ENCODE results near the gene SRGAP1.
"Not testable (repeated sequence)": the region's sequence is repeated elsewhere in the genome, so short reads cannot be mapped to it uniquely, and the experiment has no call there.

SRGAP1 gene

GRCh38 chr12:63842750-63843149 is 1.8 kb upstream of the SRGAP1 start:
- H3K9me3 ChIP-seq (ENCODE audit: control insufficient read depth, low read length); H3K4me1 ChIP-seq (ENCODE audit: control insufficient read depth, insufficient read depth, low read length); H3K27me3 ChIP-seq (ENCODE audit: control insufficient read depth, insufficient read depth, low read length); H3K9ac ChIP-seq (ENCODE audit: low read length); H3K4me3 ChIP-seq (ENCODE audit: low read length); H3K36me3 ChIP-seq (ENCODE audit: control insufficient read depth, insufficient read depth, low read length): not testable (repeated sequence)

- no peaks in the 10 kb centered on the region for H3K36me3 ChIP-seq (ENCODE audit: control insufficient read depth, insufficient read depth, low read length)
- H3K4me1 ChIP-seq (ENCODE audit: control insufficient read depth, insufficient read depth, low read length), result peaks cover 7% of the 10 kb centered on the region
- H3K4me3 ChIP-seq (ENCODE audit: low read length), result peak overlapping the region; percentile 85
- no peaks in the 10 kb centered on the region for H3K9me3 ChIP-seq (ENCODE audit: control insufficient read depth, low read length)
- H3K27me3 ChIP-seq (ENCODE audit: control insufficient read depth, insufficient read depth, low read length), result no peaks in the 10 kb centered on the region
- H3K9ac ChIP-seq (ENCODE audit: low read length), result peak overlapping the region; percentile 85
These were observed 1.2 kb upstream of the SRGAP1 start for GRCh38 chr12:63843254-63843720.

GRCh38 chr12:63843721-63844390 is 644 bp upstream of the SRGAP1 start:
- Histone ChIP-seq H3K9ac (ENCODE audit: low read length) (peak overlapping the region; percentile 85), H3K9me3 (ENCODE audit: control insufficient read depth, low read length) (no peaks in the 10 kb centered on the region), H3K27me3 (ENCODE audit: control insufficient read depth, insufficient read depth, low read length) (no peaks in the 10 kb centered on the region), H3K4me3 (ENCODE audit: low read length) (peak overlapping the region; percentile 85), H3K4me1 (ENCODE audit: control insufficient read depth, insufficient read depth, low read length) (peaks cover 7% of the 10 kb centered on the region), H3K36me3 (ENCODE audit: control insufficient read depth, insufficient read depth, low read length) (no peaks in the 10 kb centered on the region)

GRCh38 chr12:63845726-63846125 is 1.2 kb downstream of the SRGAP1 start:
- H3K36me3 ChIP-seq (ENCODE audit: control insufficient read depth, insufficient read depth, low read length), result no peaks in the 10 kb centered on the region
- H3K9ac ChIP-seq (ENCODE audit: low read length), result peak overlapping the region; percentile 85
- no peak overlapping the region for H3K4me3 ChIP-seq (ENCODE audit: low read length)
- H3K27me3 ChIP-seq (ENCODE audit: control insufficient read depth, insufficient read depth, low read length), result no peaks in the 10 kb centered on the region
- no peaks in the 10 kb centered on the region for H3K9me3 ChIP-seq (ENCODE audit: control insufficient read depth, low read length)
- H3K4me1 ChIP-seq (ENCODE audit: control insufficient read depth, insufficient read depth, low read length), result peaks cover 7% of the 10 kb centered on the region

GRCh38 chr12:63846238-63846967 is 1.9 kb downstream of the SRGAP1 start:
- Histone ChIP-seq H3K4me1 (ENCODE audit: control insufficient read depth, insufficient read depth, low read length) (peaks cover 7% of the 10 kb centered on the region), H3K9ac (ENCODE audit: low read length) (peak overlapping the region; percentile 85), H3K9me3 (ENCODE audit: control insufficient read depth, low read length) (no peaks in the 10 kb centered on the region), H3K27me3 (ENCODE audit: control insufficient read depth, insufficient read depth, low read length) (no peaks in the 10 kb centered on the region), H3K36me3 (ENCODE audit: control insufficient read depth, insufficient read depth, low read length) (no peaks in the 10 kb centered on the region), H3K4me3 (ENCODE audit: low read length) (no peak overlapping the region)

- H3K4me1 ChIP-seq (ENCODE audit: control insufficient read depth, insufficient read depth, low read length), result peaks cover 7% of the 10 kb centered on the region
These were observed 4.0 kb downstream of the SRGAP1 start for GRCh38 chr12:63848450-63848849.

GRCh38 chr12:63849106-63849620 is 4.7 kb downstream of the SRGAP1 start:
- Histone ChIP-seq H3K9ac (ENCODE audit: low read length) (no peak overlapping the region), H3K27me3 (ENCODE audit: control insufficient read depth, insufficient read depth, low read length) (no peaks in the 10 kb centered on the region), H3K4me1 (ENCODE audit: control insufficient read depth, insufficient read depth, low read length) (peaks cover 7% of the 10 kb centered on the region), H3K36me3 (ENCODE audit: control insufficient read depth, insufficient read depth, low read length) (no peaks in the 10 kb centered on the region), H3K9me3 (ENCODE audit: control insufficient read depth, low read length) (no peaks in the 10 kb centered on the region), H3K4me3 (ENCODE audit: low read length) (no peak overlapping the region)

More at GRCh38 chr12:63848450-63848849, 4.0 kb downstream of the SRGAP1 start:
- H3K27me3 ChIP-seq (ENCODE audit: control insufficient read depth, insufficient read depth, low read length), result no peaks in the 10 kb centered on the region
- H3K4me3 ChIP-seq (ENCODE audit: low read length), result no peak overlapping the region
- no peak overlapping the region for H3K9ac ChIP-seq (ENCODE audit: low read length)
- no peaks in the 10 kb centered on the region for H3K9me3 ChIP-seq (ENCODE audit: control insufficient read depth, low read length)
- no peaks in the 10 kb centered on the region for H3K36me3 ChIP-seq (ENCODE audit: control insufficient read depth, insufficient read depth, low read length)

- H3K4me1 ChIP-seq (ENCODE audit: control insufficient read depth, insufficient read depth, low read length), result peaks cover 7% of the 10 kb centered on the region
- H3K36me3 ChIP-seq (ENCODE audit: control insufficient read depth, insufficient read depth, low read length), result no peaks in the 10 kb centered on the region
- no peaks in the 10 kb centered on the region for H3K27me3 ChIP-seq (ENCODE audit: control insufficient read depth, insufficient read depth, low read length)
- H3K9me3 ChIP-seq (ENCODE audit: control insufficient read depth, low read length), result no peaks in the 10 kb centered on the region
- no peak overlapping the region for H3K9ac ChIP-seq (ENCODE audit: low read length)
- no peak overlapping the region for H3K4me3 ChIP-seq (ENCODE audit: low read length)
These were observed 5.1 kb downstream of the SRGAP1 start for GRCh38 chr12:63849641-63850040.

- H3K9me3 ChIP-seq (ENCODE audit: control insufficient read depth, low read length), result no peaks in the 10 kb centered on the region
- no peak overlapping the region for H3K4me3 ChIP-seq (ENCODE audit: low read length)
- H3K27me3 ChIP-seq (ENCODE audit: control insufficient read depth, insufficient read depth, low read length), result no peaks in the 10 kb centered on the region
- no peak overlapping the region for H3K9ac ChIP-seq (ENCODE audit: low read length)
- no peaks in the 10 kb centered on the region for H3K36me3 ChIP-seq (ENCODE audit: control insufficient read depth, insufficient read depth, low read length)
- peaks cover 4% of the 10 kb centered on the region for H3K4me1 ChIP-seq (ENCODE audit: control insufficient read depth, insufficient read depth, low read length)
These were observed 9.5 kb downstream of the SRGAP1 start for GRCh38 chr12:63853978-63854377.

GRCh38 chr12:63855299-63855698 is 10.8 kb downstream of the SRGAP1 start:
- H3K4me3 ChIP-seq (ENCODE audit: low read length), result no peak overlapping the region
- H3K27me3 ChIP-seq (ENCODE audit: control insufficient read depth, insufficient read depth, low read length), result no peaks in the 10 kb centered on the region
- H3K9me3 ChIP-seq (ENCODE audit: control insufficient read depth, low read length), result no peaks in the 10 kb centered on the region
- peaks cover 4% of the 10 kb centered on the region for H3K4me1 ChIP-seq (ENCODE audit: control insufficient read depth, insufficient read depth, low read length)
- no peaks in the 10 kb centered on the region for H3K36me3 ChIP-seq (ENCODE audit: control insufficient read depth, insufficient read depth, low read length)
- no peak overlapping the region for H3K9ac ChIP-seq (ENCODE audit: low read length)

- Histone ChIP-seq H3K27me3 (ENCODE audit: control insufficient read depth, insufficient read depth, low read length) (no peaks in the 10 kb centered on the region), H3K4me1 (ENCODE audit: control insufficient read depth, insufficient read depth, low read length) (peaks cover 24% of the 10 kb centered on the region), H3K36me3 (ENCODE audit: control insufficient read depth, insufficient read depth, low read length) (no peaks in the 10 kb centered on the region), H3K9ac (ENCODE audit: low read length) (no peak overlapping the region), H3K9me3 (ENCODE audit: control insufficient read depth, low read length) (no peaks in the 10 kb centered on the region), H3K4me3 (ENCODE audit: low read length) (no peak overlapping the region)
These were observed 13.5 kb downstream of the SRGAP1 start for GRCh38 chr12:63857771-63858670.

Measured in mucosa of stomach (tissue), 1 donor.